Measurements from ENCODE around the gene PMFBP1. TPM values are rescaled to one million over a fixed set of nuclear protein-coding genes. Genes with fewer than 3 reads are reported as not detected.

The PMFBP1 gene
- polyA plus RNA-seq, 1 donor from 2014 or later: 0.11 TPM

- peaks cover 2% of the 10 kb centered on the region for H3K36me3 Mint-ChIP-seq
- no peaks in the 10 kb centered on the region for H3K27me3 Mint-ChIP-seq
- no peak overlapping the region for H3K4me3 Mint-ChIP-seq
- peaks cover 0 to 3% (median 0%) of the 10 kb centered on the region in 3 donors for H3K4me1 Mint-ChIP-seq
- no peaks in the 10 kb centered on the region for H3K9me3 Mint-ChIP-seq
- H3K27ac Mint-ChIP-seq: no peak overlapping the region
Measured at GRCh38 chr16:72126429-72126765, 45.6 kb downstream of the PMFBP1 start.

DNA sequence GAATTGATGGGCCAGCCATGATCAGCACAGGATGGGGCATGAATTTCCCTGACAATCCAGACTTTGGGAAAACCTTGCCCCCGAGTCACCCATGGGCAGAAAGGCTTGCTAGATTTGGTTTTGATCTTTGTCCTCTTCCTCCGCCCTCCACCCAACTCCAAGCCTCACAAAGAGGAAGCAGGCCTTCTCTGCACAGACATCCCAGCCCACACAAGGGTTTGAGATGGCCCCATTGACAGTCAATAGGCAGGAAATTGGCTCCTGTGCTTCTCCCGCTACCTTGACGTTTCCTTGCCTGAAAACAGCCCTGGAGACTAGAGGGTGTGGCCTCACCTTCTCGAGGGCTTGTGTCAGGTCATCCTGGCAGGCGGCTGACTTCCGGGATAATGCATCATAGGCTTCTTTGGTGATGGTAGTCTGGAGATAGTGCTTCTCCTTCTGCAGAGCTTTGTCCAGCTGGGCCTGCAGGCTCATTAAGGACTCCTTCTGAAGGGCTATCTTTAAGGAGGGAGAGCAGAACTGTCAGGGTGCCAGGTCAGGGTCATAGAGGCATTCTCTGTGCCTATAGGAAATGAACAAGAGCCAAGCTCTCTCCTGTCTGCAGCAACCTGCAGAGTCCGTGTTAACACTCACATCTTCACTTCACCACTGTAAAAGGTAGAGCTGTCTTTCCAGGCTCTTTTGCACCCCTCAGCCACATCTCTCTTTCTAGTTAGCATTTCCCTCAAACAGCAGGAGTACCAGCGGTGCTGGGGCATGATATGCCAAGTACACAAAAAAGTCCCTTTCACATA, 46.1 kb downstream of the PMFBP1 start:
- Mint-ChIP-seq H3K4me3 (no peak overlapping the region), H3K9me3 (no peaks in the 10 kb centered on the region), H3K36me3 (peaks cover 2% of the 10 kb centered on the region), H3K27ac (peak overlapping the region in 1 of 3 donors; percentile 53), H3K27me3 (no peaks in the 10 kb centered on the region), H3K4me1 (peaks cover 0 to 3% (median 0%) of the 10 kb centered on the region in 3 donors)

- peak overlapping the region in 2 of 3 donors; percentile 39 to 53 for H3K27ac Mint-ChIP-seq
- peaks cover 0 to 3% (median 0%) of the 10 kb centered on the region in 3 donors for H3K4me1 Mint-ChIP-seq
- H3K36me3 Mint-ChIP-seq: peaks cover 2% of the 10 kb centered on the region
- H3K4me3 Mint-ChIP-seq: no peak overlapping the region
- H3K9me3 Mint-ChIP-seq: no peaks in the 10 kb centered on the region
- H3K27me3 Mint-ChIP-seq: no peaks in the 10 kb centered on the region
Measured at GRCh38 chr16:72124761-72125634, 47.0 kb downstream of the PMFBP1 start.

DNA sequence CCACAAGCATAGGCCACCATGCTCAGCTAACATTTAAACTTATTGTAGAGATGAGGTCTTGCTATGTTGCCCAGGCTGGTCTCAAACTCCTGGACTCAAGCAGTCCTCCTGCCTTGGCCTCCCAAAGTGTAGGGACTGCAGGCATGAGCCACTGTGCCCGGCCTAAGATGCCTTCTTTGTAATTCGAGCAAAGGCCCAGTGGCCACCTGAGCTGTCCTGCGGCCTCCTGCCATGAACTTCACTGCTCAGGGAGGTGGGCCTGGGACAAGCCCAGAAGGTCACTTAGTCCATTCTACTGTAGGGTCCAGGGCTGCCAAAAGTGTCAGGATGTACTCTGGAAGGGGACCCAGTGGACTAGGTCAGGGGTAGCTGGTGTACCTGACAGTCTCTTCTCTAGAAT, 47.8 kb downstream of the PMFBP1 start:
- no peaks in the 10 kb centered on the region for H3K9me3 Mint-ChIP-seq
- no peak overlapping the region for H3K4me3 Mint-ChIP-seq
- peaks cover 0 to 3% (median 0%) of the 10 kb centered on the region in 3 donors for H3K4me1 Mint-ChIP-seq
- H3K27ac Mint-ChIP-seq: no peak overlapping the region
- no peaks in the 10 kb centered on the region for H3K27me3 Mint-ChIP-seq
- H3K36me3 Mint-ChIP-seq: peaks cover 2% of the 10 kb centered on the region

DNA sequence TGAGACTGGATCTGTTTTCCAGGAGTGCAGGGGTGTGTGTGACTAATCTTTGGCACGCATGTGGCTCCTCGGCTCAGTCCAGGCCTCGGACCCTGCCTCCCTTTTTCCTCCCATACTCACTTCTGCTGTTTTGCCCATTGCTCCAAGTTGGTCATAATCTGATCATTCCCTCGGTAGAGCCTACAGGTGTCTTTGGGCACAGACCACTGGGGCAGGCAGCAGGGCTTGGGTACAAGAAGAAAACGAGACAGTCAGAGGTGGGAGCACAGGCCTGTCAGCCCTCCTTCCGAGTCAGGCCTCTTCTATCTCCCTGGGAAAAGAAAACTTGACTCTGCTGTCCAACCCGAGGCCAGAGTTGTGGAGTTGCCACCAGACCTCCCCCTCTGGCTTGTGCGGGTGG, 48.5 kb downstream of the PMFBP1 start:
- Mint-ChIP-seq H3K4me1 (peaks cover 0 to 3% (median 0%) of the 10 kb centered on the region in 3 donors), H3K9me3 (no peaks in the 10 kb centered on the region), H3K27me3 (no peaks in the 10 kb centered on the region), H3K4me3 (no peak overlapping the region), H3K36me3 (peaks cover 2% of the 10 kb centered on the region), H3K27ac (peak overlapping the region in 1 of 3 donors; percentile 7)

DNA sequence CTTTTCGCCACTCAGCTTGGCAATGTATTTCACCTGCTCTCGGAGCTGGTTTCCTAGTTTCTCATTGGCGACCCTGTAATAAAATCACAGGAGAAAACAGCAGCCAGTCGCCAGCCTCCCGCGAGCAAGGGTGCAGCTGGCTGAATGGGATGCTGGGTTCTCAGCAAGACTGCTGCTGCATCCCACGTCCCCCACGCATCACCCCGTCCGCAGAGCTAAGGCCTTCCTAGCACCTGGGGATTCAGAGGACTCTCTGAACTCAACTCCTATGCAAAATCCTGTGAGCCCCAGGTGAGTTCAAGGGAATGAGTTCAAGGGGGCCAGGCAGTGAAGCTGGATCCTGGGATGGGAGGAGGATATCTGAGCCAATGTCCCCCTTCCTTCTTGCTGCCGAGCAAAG, 49.0 kb downstream of the PMFBP1 start:
- no peaks in the 10 kb centered on the region for H3K9me3 Mint-ChIP-seq
- no peaks in the 10 kb centered on the region for H3K36me3 Mint-ChIP-seq
- no peak overlapping the region for H3K4me3 Mint-ChIP-seq
- H3K27me3 Mint-ChIP-seq: no peaks in the 10 kb centered on the region
- H3K27ac Mint-ChIP-seq: no peak overlapping the region
- H3K4me1 Mint-ChIP-seq: peaks cover 0 to 3% (median 0%) of the 10 kb centered on the region in 3 donors

DNA sequence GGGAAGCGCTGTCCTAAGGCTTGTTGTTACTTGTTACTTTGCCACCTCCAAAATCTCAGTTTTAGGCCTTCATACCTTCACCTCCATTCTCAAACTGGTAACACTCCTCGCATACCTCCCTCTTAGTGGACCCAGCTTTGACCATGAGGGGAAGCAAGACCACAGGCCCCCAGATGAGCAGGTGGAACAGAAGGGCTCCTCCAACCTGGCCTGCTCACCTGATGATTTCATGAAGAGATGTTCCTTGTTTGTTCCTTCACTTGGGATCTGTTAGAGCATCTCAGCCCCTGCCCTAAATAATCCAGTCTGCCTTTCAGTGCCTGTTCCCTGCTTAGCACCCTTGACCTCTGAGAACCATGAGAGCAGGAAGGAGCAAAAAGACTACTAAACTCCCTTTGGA, 49.6 kb downstream of the PMFBP1 start:
- H3K4me3 Mint-ChIP-seq: no peak overlapping the region
- H3K27ac Mint-ChIP-seq: no peak overlapping the region
- no peaks in the 10 kb centered on the region for H3K36me3 Mint-ChIP-seq
- no peaks in the 10 kb centered on the region for H3K27me3 Mint-ChIP-seq
- no peaks in the 10 kb centered on the region for H3K9me3 Mint-ChIP-seq
- H3K4me1 Mint-ChIP-seq: peaks cover 0 to 3% (median 0%) of the 10 kb centered on the region in 3 donors

GRCh38 chr16:72120026-72120425, 51.9 kb downstream of the PMFBP1 start:
- Mint-ChIP-seq H3K27ac (no peak overlapping the region), H3K4me3 (no peak overlapping the region), H3K4me1 (no peaks in the 10 kb centered on the region), H3K27me3 (no peaks in the 10 kb centered on the region), H3K9me3 (no peaks in the 10 kb centered on the region), H3K36me3 (peaks cover 4% of the 10 kb centered on the region)

- Mint-ChIP-seq H3K9me3 (no peaks in the 10 kb centered on the region), H3K4me1 (peaks cover 0 to 1% (median 0%) of the 10 kb centered on the region in 3 donors), H3K27ac (no peak overlapping the region)
Measured at GRCh38 chr16:72113616-72113945, 58.4 kb downstream of the PMFBP1 start.

DNA sequence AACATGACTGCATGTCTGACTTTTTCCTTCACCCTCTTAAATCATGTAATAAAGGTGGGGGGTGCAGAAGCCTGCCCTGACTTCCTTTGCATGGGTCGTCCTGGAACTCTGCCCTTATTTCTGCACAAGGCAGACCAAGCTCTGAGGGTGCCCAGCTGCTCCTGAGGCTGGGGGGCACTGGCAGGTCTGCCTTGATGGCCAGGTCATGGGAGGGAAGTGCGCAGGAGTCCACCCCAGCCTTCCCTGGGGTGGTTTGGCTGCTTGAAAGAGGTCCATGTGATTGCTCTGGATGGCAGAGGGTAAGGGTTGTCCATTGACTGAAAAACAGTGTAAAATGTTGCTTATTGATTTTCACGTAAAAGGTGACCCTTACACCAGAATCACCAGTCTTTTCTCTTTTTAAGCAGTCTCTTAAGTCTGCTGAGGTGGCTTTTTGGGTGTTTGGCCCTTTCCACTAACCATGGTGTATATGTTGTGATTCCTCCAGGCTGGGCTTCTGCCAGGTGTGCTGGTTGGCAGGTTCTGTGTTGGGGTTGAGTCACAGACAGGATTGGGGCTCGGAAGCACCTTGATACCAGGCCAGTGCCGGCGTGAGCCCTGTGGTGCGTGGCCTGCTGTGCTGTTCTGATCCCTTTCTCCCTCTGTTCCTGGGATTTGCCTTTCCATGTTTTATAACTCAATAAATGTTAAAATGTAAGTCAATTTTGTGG, 58.9 kb downstream of the PMFBP1 start:
- peaks cover 0 to 1% (median 0%) of the 10 kb centered on the region in 3 donors for H3K4me1 Mint-ChIP-seq
- H3K27me3 Mint-ChIP-seq: no peaks in the 10 kb centered on the region
- H3K4me3 Mint-ChIP-seq: no peak overlapping the region
- peaks cover 8% of the 10 kb centered on the region for H3K36me3 Mint-ChIP-seq
- no peak overlapping the region for H3K27ac Mint-ChIP-seq
- H3K9me3 Mint-ChIP-seq: no peaks in the 10 kb centered on the region

More at GRCh38 chr16:72113616-72113945, 58.4 kb downstream of the PMFBP1 start:
- Mint-ChIP-seq H3K27me3 (no peaks in the 10 kb centered on the region), H3K36me3 (peaks cover 8% of the 10 kb centered on the region), H3K4me3 (no peak overlapping the region)

- no peak overlapping the region for H3K27ac Mint-ChIP-seq
- H3K36me3 Mint-ChIP-seq: peaks cover 10% of the 10 kb centered on the region
- H3K4me1 Mint-ChIP-seq: peaks cover 0 to 1% (median 0%) of the 10 kb centered on the region in 3 donors
- H3K4me3 Mint-ChIP-seq: no peak overlapping the region
- H3K27me3 Mint-ChIP-seq: no peaks in the 10 kb centered on the region
- H3K9me3 Mint-ChIP-seq: no peaks in the 10 kb centered on the region
Measured at GRCh38 chr16:72112452-72112792, 59.5 kb downstream of the PMFBP1 start.

- Mint-ChIP-seq H3K4me3 (no peak overlapping the region), H3K9me3 (no peaks in the 10 kb centered on the region), H3K36me3 (peaks cover 11% of the 10 kb centered on the region), H3K27me3 (no peaks in the 10 kb centered on the region), H3K27ac (no peak overlapping the region), H3K4me1 (peaks cover 0 to 1% (median 0%) of the 10 kb centered on the region in 3 donors)
Measured at GRCh38 chr16:72111657-72112451, 60.1 kb downstream of the PMFBP1 start.

- Mint-ChIP-seq H3K4me1 (peaks cover 0 to 1% (median 0%) of the 10 kb centered on the region in 3 donors), H3K36me3 (peaks cover 9% of the 10 kb centered on the region), H3K27me3 (no peaks in the 10 kb centered on the region), H3K4me3 (no peak overlapping the region), H3K27ac (peak overlapping the region in 1 of 3 donors; percentile 23), H3K9me3 (no peaks in the 10 kb centered on the region)
Measured at GRCh38 chr16:72110662-72111615, 61.0 kb downstream of the PMFBP1 start.

All from IgD-negative memory B cell (primary cell).